HG03469 (cell line): ENCODE results near the gene POMT1.

ENCODE experiments used
- ATAC-seq: cut with Tn5 transposase; IDR thresholded peaks from one replicate; pipeline ENCODE4 v1.9.1; 2021; ENCODE audit warnings: mild to moderate bottlenecking, moderate library complexity, moderate number of reproducible peaks; ENCODE audit not compliant: unreplicated experiment

The POMT1 gene

GRCh38 chr9:131475956-131476776 is 26.6 kb upstream of the POMT1 start:
- ATAC-seq = no peak

GRCh38 chr9:131476777-131477345 is 25.9 kb upstream of the POMT1 start:
- no peak for ATAC-seq

GRCh38 chr9:131477367-131477766 is 25.4 kb upstream of the POMT1 start:
- ATAC-seq = no peak

- no peak for ATAC-seq
Measured at GRCh38 chr9:131477816-131478419, 24.8 kb upstream of the POMT1 start.

- ATAC-seq = no peak
Measured at GRCh38 chr9:131478421-131478868, 24.3 kb upstream of the POMT1 start.

- no peak for ATAC-seq
Measured at GRCh38 chr9:131478911-131479310, 23.8 kb upstream of the POMT1 start.

- no peak for ATAC-seq
Measured at GRCh38 chr9:131480258-131480657, 22.5 kb upstream of the POMT1 start.

GRCh38 chr9:131481441-131482342 is 21.0 kb upstream of the POMT1 start:
- no peak for ATAC-seq

GRCh38 chr9:131482343-131483006 is 20.2 kb upstream of the POMT1 start:
- ATAC-seq = no peak

- ATAC-seq = no peak
Measured at GRCh38 chr9:131483319-131484050, 19.2 kb upstream of the POMT1 start.

GRCh38 chr9:131484051-131484445 is 18.7 kb upstream of the POMT1 start:
- no peak for ATAC-seq

- ATAC-seq = no peak
Measured at GRCh38 chr9:131484560-131485185, 18.0 kb upstream of the POMT1 start.

GRCh38 chr9:131485206-131485605 is 17.5 kb upstream of the POMT1 start:
- no peak for ATAC-seq

GRCh38 chr9:131485728-131486422 is 16.8 kb upstream of the POMT1 start:
- no peak for ATAC-seq

- no peak for ATAC-seq
Measured at GRCh38 chr9:131487001-131487400, 15.7 kb upstream of the POMT1 start.

GRCh38 chr9:131487621-131488031 is 15.1 kb upstream of the POMT1 start:
- no peak for ATAC-seq

GRCh38 chr9:131490514-131490913 is 12.2 kb upstream of the POMT1 start:
- no peak for ATAC-seq

GRCh38 chr9:131491001-131491710 is 11.6 kb upstream of the POMT1 start:
- no peak for ATAC-seq
